HG02840 (cell line): ENCODE measurements around the gene UBR3.

Source experiments
- ATAC-seq: cut with Tn5 transposase; IDR thresholded peaks from one replicate; pipeline ENCODE4 v1.9.1; 2021; ENCODE audit warnings: mild to moderate bottlenecking, moderate library complexity, moderate number of reproducible peaks; ENCODE audit not compliant: unreplicated experiment, low FRiP score

The UBR3 gene

GRCh38 chr2:169983506-169983905, 156.3 kb downstream of the UBR3 start:
- ATAC-seq: no peak

GRCh38 chr2:169984145-169984544, 156.9 kb downstream of the UBR3 start:
- no peak for ATAC-seq

- ATAC-seq: no peak
Observed at GRCh38 chr2:169994752-169995151, 167.5 kb downstream of the UBR3 start.

- no peak for ATAC-seq
Observed at GRCh38 chr2:169997140-169997887, 170.1 kb downstream of the UBR3 start.

DNA sequence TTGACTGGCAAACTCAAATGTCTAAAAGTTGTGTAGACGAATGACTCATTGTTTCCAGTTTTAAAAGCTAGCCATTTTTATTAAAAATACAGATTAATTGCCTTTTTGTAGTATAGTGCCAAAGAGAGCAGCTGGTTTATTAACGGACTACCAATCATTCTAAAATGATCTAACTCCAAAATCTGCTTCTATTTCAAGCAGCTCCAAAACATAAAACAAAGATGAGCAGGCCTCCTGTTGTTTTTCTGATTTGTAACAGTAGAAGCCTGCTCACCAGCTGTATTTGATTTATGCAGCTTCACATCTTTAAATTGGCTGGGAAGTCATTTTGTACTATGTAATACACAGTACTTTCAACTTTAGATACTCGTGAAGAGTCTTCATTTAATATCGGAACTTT, 171.8 kb downstream of the UBR3 start:
- ATAC-seq: no peak

- no peak for ATAC-seq
Observed at GRCh38 chr2:170002096-170002495, 174.8 kb downstream of the UBR3 start.

GRCh38 chr2:170005702-170006101, 178.4 kb downstream of the UBR3 start:
- ATAC-seq: no peak

GRCh38 chr2:170006587-170007325, 179.5 kb downstream of the UBR3 start:
- no peak for ATAC-seq

DNA sequence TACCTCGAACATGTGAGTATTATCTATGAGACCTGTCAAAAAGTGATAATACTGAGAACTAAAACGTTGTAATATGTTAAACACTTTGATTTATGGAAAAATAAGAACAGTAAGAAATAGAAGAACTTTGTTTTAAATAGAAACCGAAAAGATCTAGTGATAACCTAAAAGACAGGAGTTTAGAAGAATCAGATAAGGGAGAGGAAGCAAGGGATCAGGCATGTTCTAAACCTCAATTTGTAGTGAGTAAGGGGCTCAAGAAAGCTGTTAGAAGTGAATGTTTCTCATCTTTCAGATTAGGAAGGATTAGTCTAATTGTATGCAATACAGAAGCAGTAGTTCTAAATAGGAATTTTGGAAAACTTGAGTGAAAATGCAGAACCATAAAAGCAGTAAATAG, 182.0 kb downstream of the UBR3 start:
- ATAC-seq: no peak

DNA sequence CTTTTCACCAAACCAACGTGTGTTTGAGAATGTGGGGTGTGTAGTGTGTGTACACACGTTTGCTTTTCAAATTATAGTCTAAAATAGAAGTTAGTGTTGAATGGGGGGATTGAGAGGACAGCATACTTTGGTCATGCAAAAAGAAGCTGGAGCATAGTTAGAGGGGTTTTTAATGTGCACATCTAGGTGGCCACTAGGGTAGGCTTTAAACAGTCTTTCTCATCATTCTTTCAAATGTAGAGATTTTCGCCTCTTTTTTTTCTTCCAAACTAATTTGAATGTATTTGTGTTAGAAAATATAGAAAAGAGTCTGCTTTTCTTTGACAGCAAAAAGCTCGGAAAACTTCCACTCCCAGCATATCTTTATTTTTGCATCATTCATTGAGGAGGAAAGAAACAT, 185.5 kb downstream of the UBR3 start:
- no peak for ATAC-seq

DNA sequence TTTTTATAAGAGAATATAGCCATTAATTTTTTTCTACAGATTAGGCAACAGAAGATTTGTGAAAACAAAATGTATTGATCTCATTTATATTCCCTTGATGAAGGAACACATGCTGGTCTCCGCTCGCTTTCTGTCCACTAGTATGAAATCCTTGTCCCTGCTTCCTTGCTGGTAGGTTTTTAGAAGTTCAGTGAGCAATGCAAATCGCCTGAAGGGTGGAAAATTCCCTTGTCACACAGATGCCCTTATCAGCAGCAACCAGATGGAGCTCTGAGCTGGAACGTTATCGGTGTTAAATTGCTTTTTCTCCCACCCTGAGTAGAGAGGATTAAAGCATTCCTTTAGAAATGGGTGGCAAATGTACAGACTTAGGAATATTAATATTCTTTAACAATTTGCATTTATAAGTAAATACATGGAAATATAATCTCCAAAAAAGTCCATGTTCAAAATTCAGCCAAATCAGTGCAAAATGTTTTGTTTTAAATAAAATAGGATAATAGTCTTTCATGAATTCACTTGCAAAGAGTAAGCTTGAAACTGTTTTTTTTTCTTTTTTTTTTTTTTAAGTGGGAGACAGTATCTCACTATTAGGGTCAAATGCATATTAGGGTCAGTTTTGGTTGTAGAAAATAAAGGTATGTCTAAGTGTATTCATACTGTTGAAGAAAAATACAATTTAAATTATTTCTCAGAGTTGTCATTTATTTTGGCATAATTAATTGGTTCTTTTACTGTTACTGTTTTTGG, 186.7 kb downstream of the UBR3 start:
- no peak for ATAC-seq

DNA sequence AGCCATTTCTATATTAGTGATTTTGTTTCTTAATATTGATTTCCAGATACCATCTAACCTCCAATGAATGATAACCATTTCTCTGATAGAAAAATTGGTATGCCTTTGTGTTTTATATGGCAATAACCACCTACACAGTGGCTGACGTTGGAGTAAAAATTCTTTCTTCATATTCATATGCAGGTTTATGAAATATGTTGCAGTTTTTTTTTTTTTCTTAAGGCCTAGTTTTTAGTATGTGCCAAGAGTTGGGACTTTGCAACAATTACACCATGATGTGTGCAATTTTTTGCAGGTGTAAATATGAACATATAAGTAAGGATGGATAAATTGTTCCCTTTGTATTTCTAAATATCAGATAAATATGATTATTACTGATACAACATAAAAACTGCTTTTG, 187.5 kb downstream of the UBR3 start:
- ATAC-seq: no peak

DNA sequence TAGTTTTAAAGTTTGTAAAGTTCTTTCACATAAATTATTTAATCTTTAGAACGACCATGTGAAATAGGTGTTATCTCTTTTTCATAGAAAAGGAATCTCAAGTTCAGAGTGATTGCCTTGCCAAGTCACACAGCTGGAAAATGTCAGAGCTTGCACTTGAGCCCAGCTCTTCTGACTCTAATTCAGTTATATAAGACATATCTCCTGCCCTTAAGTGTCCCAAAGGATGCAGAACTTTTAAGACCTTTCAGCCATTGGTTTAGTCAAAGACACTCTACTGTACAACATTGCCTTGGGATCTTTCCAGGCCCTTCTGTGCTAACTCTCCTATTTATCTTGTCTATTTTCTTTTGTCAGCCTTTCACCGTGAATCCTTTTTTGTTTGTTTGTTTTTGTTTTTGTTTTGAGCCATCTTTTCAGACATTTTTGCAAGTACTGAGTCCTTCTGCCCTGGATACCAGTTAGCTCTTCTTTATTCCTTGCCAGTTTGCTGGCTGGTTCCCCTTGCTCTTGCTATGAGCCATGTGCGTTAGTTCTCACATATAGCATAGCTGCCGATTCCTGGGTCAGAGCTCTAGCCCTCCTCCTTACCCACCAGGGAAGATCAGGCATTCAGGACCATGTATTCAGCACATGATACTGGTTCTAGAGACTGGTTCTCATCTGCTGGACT, 190.7 kb downstream of the UBR3 start:
- no peak for ATAC-seq

DNA sequence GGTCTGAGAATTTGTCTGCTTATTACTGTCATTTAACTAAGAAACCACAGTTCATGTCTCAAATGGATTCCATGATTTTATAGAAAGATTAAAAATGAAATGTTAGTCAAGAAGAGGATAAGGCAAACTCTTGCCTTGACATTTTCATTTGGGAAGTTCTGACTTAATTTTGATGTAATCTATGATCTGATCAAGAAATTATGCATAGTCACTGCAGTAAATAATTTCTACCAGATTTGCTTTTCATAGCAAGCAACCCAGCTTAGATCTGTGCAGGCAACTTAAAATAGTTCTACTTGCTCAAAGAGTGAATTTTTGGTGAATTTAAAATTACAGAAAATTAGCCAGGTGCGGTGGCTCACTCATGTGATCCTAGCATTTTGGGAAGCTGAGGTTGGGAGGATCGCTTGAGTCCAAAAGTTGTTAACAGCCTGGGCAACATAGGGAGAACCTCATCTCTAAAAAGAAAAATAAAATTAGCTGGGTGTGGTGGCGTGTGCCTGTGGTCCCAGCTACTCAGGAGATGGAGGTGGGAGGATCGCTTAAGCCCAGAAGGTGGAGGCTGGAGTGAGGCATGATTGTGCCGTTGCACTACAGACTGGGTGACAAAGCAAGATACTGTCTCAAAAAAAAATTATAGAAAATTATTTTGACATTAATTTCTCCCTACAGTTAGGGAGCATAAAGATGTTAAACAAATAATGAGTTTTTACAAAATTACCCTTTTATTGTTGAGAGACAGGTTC, 192.0 kb downstream of the UBR3 start:
- ATAC-seq: no peak

DNA sequence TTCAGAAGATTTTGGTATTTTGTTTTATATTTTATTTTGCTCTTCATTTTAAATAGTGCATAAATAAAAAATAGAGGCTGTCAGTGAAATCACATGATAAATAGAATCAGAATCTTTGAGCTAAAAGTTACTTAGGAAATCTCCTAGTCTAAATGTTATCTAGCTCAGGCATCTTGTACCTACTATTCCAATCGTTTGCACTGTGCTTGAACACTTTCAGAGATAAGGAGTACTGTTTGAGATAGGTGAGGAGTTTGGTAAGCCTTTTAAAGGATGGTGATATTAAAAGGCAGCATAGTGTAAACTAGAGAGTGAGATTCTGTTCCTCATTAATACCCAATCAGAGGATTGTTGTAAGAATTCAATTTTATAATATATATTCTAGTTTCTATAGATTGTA, 193.5 kb downstream of the UBR3 start:
- ATAC-seq: no peak

- no peak for ATAC-seq
Observed at GRCh38 chr2:170022692-170023091, 195.4 kb downstream of the UBR3 start.

GRCh38 chr2:170024721-170025120, 197.5 kb downstream of the UBR3 start:
- no peak for ATAC-seq

- ATAC-seq: no peak
Observed at GRCh38 chr2:170025223-170025622, 198.0 kb downstream of the UBR3 start.

- no peak for ATAC-seq
Observed at GRCh38 chr2:170026361-170026760, 199.1 kb downstream of the UBR3 start.

- no peak for ATAC-seq
Observed at GRCh38 chr2:170029551-170029950, 202.3 kb downstream of the UBR3 start.
